K562 (cell line): ENCODE measurements around the gene CYB5R3. TPM values are rescaled to one million over a fixed set of nuclear protein-coding genes. Genes with fewer than 3 reads are reported as not detected.

Experiments used
- CHD1 ChIP-seq: fragments of 200-600 bp; sonication (generic); IDR thresholded peaks from one replicate; pipeline ENCODE4 v1.6.1; 2012; ENCODE audit warnings: mild to moderate bottlenecking, moderate library complexity, low read length, inconsistent platforms
- GABPB1 ChIP-seq: sonication (generic); formaldehyde crosslinking; IDR thresholded peaks from 2 replicates; pipeline ENCODE4 v1.8.0; 2022; ENCODE audit warnings: mild to moderate bottlenecking, missing genetic modification reagents
- GTF2A2 ChIP-seq: IDR thresholded peaks from 2 replicates; pipeline ENCODE4 v1.6.1; 2016; ENCODE audit warnings: mild to moderate bottlenecking, missing genetic modification characterization, missing compliant biosample characterization
- HNRNPLL ChIP-seq: fragments of 200-400 bp; formaldehyde crosslinking; IDR thresholded peaks from 2 replicates; pipeline ENCODE4 v1.6.1; 2017; ENCODE audit warnings: low read length, low read depth, mild to moderate bottlenecking; ENCODE audit not compliant: poor library complexity, severe bottlenecking
- IFI16 ChIP-seq: fragments of 250-450 bp; sonication (Bioruptor Pico); IDR thresholded peaks from 2 replicates; pipeline ENCODE4 v2.1.2; 2022; ENCODE audit warnings: mild to moderate bottlenecking, inconsistent platforms
- ILF3 ChIP-seq: fragments of 450-650 bp; IDR thresholded peaks from 2 replicates; pipeline ENCODE4 v1.6.1; 2018; ENCODE audit warnings: antibody characterized with exemption, mild to moderate bottlenecking, moderate library complexity, borderline replicate concordance
- KHSRP ChIP-seq: fragments of 450-650 bp; IDR thresholded peaks from 2 replicates; pipeline ENCODE4 v1.6.1; 2017
- MBD2 ChIP-seq: sonication (generic); IDR thresholded peaks from 2 replicates; pipeline ENCODE4 v1.6.1; 2016; ENCODE audit warnings: low read depth, borderline replicate concordance
- MYNN ChIP-seq, 2 experiments: sonication (generic); formaldehyde crosslinking in 1 of 2; IDR thresholded peaks; 2 replicates each; pipeline versions ENCODE4 v1.5.0 to v1.6.1; 2016 to 2020; ENCODE audit warnings: antibody characterized with exemption in 1 of 2, missing genetic modification reagents in 1 of 2
- NCOA6 ChIP-seq: fragments of 450-650 bp; IDR thresholded peaks from 2 replicates; pipeline ENCODE4 v1.6.1; 2017; ENCODE audit warnings: mild to moderate bottlenecking
- PHB ChIP-seq: fragments of 250-450 bp; sonication (Bioruptor Pico); IDR thresholded peaks from 2 replicates; pipeline ENCODE4 v1.5.0; 2021
- POLR2B ChIP-seq: fragments of 450-650 bp; IDR thresholded peaks from 2 replicates; pipeline ENCODE4 v1.6.1; 2018; ENCODE audit warnings: low read depth; ENCODE audit not compliant: partially characterized antibody
- SAFB2 ChIP-seq: fragments of 200-400 bp; formaldehyde crosslinking; IDR thresholded peaks from 2 replicates; pipeline ENCODE4 v1.6.1; 2018; ENCODE audit warnings: borderline replicate concordance, low read length, low read depth, moderate library complexity; ENCODE audit not compliant: severe bottlenecking
- SMAD3 ChIP-seq: fragments of 450-650 bp; formaldehyde crosslinking; conservative IDR thresholded peaks from 2 replicates; pipeline ENCODE4 v1.4.0; 2020; ENCODE audit warnings: mild to moderate bottlenecking
- SMAD4 ChIP-seq: fragments of 250-450 bp; sonication (Bioruptor Pico); conservative IDR thresholded peaks from 2 replicates; pipeline ENCODE4 v1.8.0; 2021; ENCODE audit warnings: inconsistent platforms, mild to moderate bottlenecking, moderate library complexity
- ZFPM2 ChIP-seq: fragments of 250-450 bp; sonication (Bioruptor Pico); IDR thresholded peaks from 2 replicates; pipeline ENCODE4 v1.5.1; 2022; ENCODE audit warnings: mild to moderate bottlenecking
- ZNF121 ChIP-seq: sonication (generic); formaldehyde crosslinking; conservative IDR thresholded peaks from 2 replicates; pipeline ENCODE4 v1.8.0; 2022; ENCODE audit warnings: missing genetic modification reagents
- ZNF184 ChIP-seq: sonication (generic); formaldehyde crosslinking; IDR thresholded peaks from 2 replicates; pipeline ENCODE4 v1.5.0; 2020; ENCODE audit warnings: missing genetic modification reagents
- ZNF507 ChIP-seq: conservative IDR thresholded peaks from 2 replicates; pipeline ENCODE4 v1.6.1; 2017; ENCODE audit warnings: missing genetic modification characterization, missing compliant biosample characterization
- polyA plus RNA-seq, 8 experiments: library from polyadenylated mRNA; depleted of rRNA in 4 of 8; stranded (reverse) in 5 of 8; unstranded in 3 of 8; fragments of >200 nt; fragmentation: Nextera tagmentation in 2 of 8; fragmentation: Illumina TruSeq in 1 of 8; extraction: Ambion mirVana in 2 of 8; extraction: Trizol in 1 of 8; gene quantifications; 2 replicates each; pipeline versions ENCODE4 v1.2.1 to v1.2.3, GENCODE V29; 2011 to 2014; ENCODE audit warnings: inconsistent platforms in 1 of 8, missing spikeins in 1 of 8
- total RNA-seq, 7 experiments: library from RNA; depleted of rRNA in 6 of 7; stranded (reverse); fragments of >200 nt in 6 of 7; fragmentation: Illumina TruSeq in 2 of 7; extraction: Trizol in 2 of 7; gene quantifications; 2 replicates each; pipeline versions ENCODE4 v1.2.1 to v1.2.3, GENCODE V29; 2011 to 2021; ENCODE audit warnings: low replicate concordance in 1 of 7
- TF ChIP-seq, protein P1 (sequence below), 2 experiments: fragments of 200-800 bp in 1 of 2; sonication (Bioruptor generic) in 1 of 2; sonication (generic) in 1 of 2; formaldehyde crosslinking in 1 of 2; IDR thresholded peaks in 1 of 2; conservative IDR thresholded peaks in 1 of 2; 2 replicates each; pipeline versions ENCODE4 v1.5.0 to v1.6.1; 2016 to 2020; ENCODE audit warnings: missing compliant biosample characterization in 1 of 2, missing genetic modification characterization in 1 of 2, missing genetic modification reagents in 1 of 2
- TF ChIP-seq, protein P2 (sequence below): fragments of 450-650 bp; conservative IDR thresholded peaks from 2 replicates; pipeline ENCODE4 v1.6.1; 2016; ENCODE audit warnings: missing genetic modification characterization, low read depth, mild to moderate bottlenecking, control low read depth, missing compliant biosample characterization
- TF ChIP-seq, protein P3 (sequence below): fragments of 250-450 bp; sonication (Bioruptor Pico); IDR thresholded peaks from 2 replicates; pipeline ENCODE4 v1.5.0; 2022; ENCODE audit warnings: mild to moderate bottlenecking
- TF ChIP-seq, protein P4 (sequence below): sonication (generic); formaldehyde crosslinking; IDR thresholded peaks from 2 replicates; pipeline ENCODE4 v1.5.0; 2020; ENCODE audit warnings: missing genetic modification reagents

The CYB5R3 gene
- total and polyA plus RNA-seq, 9 of the 15 experiments (the other 6 are each of a cell fraction or from before 2014, with no cell fraction given), result 1.4 to 66.8 (median 23.4) TPM

DNA sequence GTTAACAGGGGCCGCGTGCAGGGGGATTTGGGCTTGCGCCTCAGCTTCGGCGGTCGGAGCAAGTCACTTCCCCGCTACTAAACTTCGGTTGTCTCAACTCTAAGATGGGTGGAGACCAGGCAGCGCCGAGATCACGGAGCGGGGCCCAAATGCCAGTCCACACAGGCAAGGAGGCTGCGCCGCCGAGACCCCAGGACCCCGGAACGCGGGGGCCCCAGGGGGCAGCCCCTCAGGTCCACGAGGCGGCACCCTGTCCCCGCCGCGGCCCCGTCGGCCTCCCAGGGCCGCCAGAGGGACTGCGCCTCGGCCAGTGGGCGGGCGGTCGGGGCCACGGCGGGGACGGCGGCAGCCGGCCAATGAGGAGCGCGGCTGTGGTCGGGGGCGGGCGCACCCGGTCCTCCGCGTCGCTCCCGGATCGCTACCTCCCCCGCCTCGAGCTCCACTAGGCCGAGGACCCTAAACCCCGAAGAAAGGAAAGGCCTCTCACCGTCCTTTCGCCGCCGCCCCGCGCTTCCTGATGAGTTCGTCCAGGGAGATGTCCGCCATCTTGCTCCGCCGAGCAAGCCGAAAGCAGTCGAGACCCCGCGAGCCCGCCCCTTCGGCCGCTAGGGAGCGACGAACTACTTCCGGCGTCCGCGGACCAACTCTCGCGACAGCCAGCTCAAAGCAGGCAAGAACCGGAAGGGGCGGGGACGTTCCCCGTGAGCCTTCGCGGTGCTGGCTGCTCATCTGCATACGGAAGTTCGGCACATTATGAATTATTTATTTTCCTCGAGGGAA lies 34.7 kb downstream of the CYB5R3 start, which contains the start of gene POLDIP3 (continued):
- TF ChIP-seq, protein P1, sequence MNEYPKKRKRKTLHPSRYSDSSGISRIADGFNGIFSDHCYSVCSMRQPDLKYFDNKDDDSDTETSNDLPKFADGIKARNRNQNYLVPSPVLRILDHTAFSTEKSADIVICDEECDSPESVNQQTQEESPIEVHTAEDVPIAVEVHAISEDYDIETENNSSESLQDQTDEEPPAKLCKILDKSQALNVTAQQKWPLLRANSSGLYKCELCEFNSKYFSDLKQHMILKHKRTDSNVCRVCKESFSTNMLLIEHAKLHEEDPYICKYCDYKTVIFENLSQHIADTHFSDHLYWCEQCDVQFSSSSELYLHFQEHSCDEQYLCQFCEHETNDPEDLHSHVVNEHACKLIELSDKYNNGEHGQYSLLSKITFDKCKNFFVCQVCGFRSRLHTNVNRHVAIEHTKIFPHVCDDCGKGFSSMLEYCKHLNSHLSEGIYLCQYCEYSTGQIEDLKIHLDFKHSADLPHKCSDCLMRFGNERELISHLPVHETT (CRISPR knock-in tag; conservative IDR thresholded peaks at IDR 0.05 in 1 of 2, IDR thresholded peaks at IDR 0.05 in 1 of 2), result 0 out of 4 replicates have a peak, but pooled peaks of 1 of the 2 experiments have one; percentile 52
- no peak for TF ChIP-seq KHSRP
- no peak for TF ChIP-seq GTF2A2 (tag)
- no peak for TF ChIP-seq POLR2B
- no peak for TF ChIP-seq ZFPM2 (CRISPR knock-in tag)
- 0 out of 2 replicates have a peak, but pooled peaks have one; percentile 28 for TF ChIP-seq SMAD4
- TF ChIP-seq PHB (CRISPR knock-in tag), result no peak
- no peak for TF ChIP-seq SAFB2
- TF ChIP-seq, protein P2, sequence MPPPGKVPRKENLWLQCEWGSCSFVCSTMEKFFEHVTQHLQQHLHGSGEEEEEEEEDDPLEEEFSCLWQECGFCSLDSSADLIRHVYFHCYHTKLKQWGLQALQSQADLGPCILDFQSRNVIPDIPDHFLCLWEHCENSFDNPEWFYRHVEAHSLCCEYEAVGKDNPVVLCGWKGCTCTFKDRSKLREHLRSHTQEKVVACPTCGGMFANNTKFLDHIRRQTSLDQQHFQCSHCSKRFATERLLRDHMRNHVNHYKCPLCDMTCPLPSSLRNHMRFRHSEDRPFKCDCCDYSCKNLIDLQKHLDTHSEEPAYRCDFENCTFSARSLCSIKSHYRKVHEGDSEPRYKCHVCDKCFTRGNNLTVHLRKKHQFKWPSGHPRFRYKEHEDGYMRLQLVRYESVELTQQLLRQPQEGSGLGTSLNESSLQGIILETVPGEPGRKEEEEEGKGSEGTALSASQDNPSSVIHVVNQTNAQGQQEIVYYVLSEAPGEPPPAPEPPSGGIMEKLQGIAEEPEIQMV (tag), result peak; percentile 100
- no peak for TF ChIP-seq MBD2
- no peak for TF ChIP-seq NCOA6
- peak; percentile 96 for TF ChIP-seq GABPB1 (CRISPR knock-in tag)
- TF ChIP-seq ZNF507 (tag), result no peak
- TF ChIP-seq CHD1, result no peak
- TF ChIP-seq, protein P3, sequence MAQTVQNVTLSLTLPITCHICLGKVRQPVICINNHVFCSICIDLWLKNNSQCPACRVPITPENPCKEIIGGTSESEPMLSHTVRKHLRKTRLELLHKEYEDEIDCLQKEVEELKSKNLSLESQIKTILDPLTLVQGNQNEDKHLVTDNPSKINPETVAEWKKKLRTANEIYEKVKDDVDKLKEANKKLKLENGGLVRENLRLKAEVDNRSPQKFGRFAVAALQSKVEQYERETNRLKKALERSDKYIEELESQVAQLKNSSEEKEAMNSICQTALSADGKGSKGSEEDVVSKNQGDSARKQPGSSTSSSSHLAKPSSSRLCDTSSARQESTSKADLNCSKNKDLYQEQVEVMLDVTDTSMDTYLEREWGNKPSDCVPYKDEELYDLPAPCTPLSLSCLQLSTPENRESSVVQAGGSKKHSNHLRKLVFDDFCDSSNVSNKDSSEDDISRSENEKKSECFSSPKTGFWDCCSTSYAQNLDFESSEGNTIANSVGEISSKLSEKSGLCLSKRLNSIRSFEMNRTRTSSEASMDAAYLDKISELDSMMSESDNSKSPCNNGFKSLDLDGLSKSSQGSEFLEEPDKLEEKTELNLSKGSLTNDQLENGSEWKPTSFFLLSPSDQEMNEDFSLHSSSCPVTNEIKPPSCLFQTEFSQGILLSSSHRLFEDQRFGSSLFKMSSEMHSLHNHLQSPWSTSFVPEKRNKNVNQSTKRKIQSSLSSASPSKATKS (CRISPR knock-in tag), result no peak
- no peak for TF ChIP-seq ZNF184 (CRISPR knock-in tag)
- TF ChIP-seq SMAD3 (CRISPR knock-in tag), result no peak
- no peak for TF ChIP-seq ILF3
- TF ChIP-seq, protein P4, sequence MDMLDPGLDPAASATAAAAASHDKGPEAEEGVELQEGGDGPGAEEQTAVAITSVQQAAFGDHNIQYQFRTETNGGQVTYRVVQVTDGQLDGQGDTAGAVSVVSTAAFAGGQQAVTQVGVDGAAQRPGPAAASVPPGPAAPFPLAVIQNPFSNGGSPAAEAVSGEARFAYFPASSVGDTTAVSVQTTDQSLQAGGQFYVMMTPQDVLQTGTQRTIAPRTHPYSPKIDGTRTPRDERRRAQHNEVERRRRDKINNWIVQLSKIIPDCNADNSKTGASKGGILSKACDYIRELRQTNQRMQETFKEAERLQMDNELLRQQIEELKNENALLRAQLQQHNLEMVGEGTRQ (CRISPR knock-in tag), result no peak
- TF ChIP-seq ZNF121, result no peak
- TF ChIP-seq IFI16, result no peak
- TF ChIP-seq MYNN (IDR thresholded peaks at IDR 0.05), result no peak
- TF ChIP-seq MYNN (CRISPR knock-in tag; IDR thresholded peaks at IDR 0.05), result no peak
- TF ChIP-seq HNRNPLL, result no peak
